Mesenchymal stem cell (in vitro differentiated cells and primary cell): ENCODE data around the gene KDM1A.

Source experiments
- DNase-seq: peaks from one replicate; pipeline ENCODE4 v3.0.0-alpha.2; 2013
- H2AFZ ChIP-seq: one replicate; pipeline ENCODE4 v1.6.1; 2013; ENCODE audit warnings: low read depth, mild to moderate bottlenecking, control low read depth, inconsistent platforms, low read length, moderate library complexity
- H2AK5ac ChIP-seq: 2 replicates; pipeline ENCODE4 v1.6.1; 2013; ENCODE audit warnings: low read length, moderate library complexity, mild to moderate bottlenecking, inconsistent platforms; ENCODE audit not compliant: severe bottlenecking
- H2BK120ac ChIP-seq: one replicate; pipeline ENCODE4 v1.6.1; 2013; ENCODE audit warnings: low read depth, mild to moderate bottlenecking, inconsistent platforms, low read length, moderate library complexity
- H2BK12ac ChIP-seq, 2 experiments: one replicate each; pipeline ENCODE4 v1.6.1; 2013; ENCODE audit warnings: inconsistent platforms in 2 of 2, low read length in 2 of 2, mild to moderate bottlenecking in 2 of 2, moderate library complexity in 2 of 2, control low read depth in 1 of 2
- H2BK15ac ChIP-seq: one replicate; pipeline ENCODE4 v1.6.1; 2013; ENCODE audit warnings: mild to moderate bottlenecking, low read depth, inconsistent platforms; ENCODE audit not compliant: poor library complexity, severe bottlenecking
- H2BK5ac ChIP-seq: 2 replicates; pipeline ENCODE4 v1.6.1; 2013; ENCODE audit warnings: low read depth, mild to moderate bottlenecking, low read length, control low read depth, inconsistent platforms; ENCODE audit not compliant: poor library complexity, severe bottlenecking
- H3K14ac ChIP-seq, 2 experiments: one replicate each; pipeline ENCODE4 v1.6.1; 2013; ENCODE audit warnings: inconsistent platforms in 2 of 2, low read length in 2 of 2, control low read depth in 1 of 2, mild to moderate bottlenecking in 1 of 2, moderate library complexity in 1 of 2
- H3K18ac ChIP-seq, 2 experiments: one replicate each; pipeline ENCODE4 v1.6.1; 2013; ENCODE audit warnings: inconsistent platforms in 2 of 2, low read length in 2 of 2, control low read depth in 1 of 2, low read depth in 1 of 2, mild to moderate bottlenecking in 1 of 2
- H3K23ac ChIP-seq, 2 experiments: one replicate each; pipeline ENCODE4 v1.6.1; 2013; ENCODE audit warnings: inconsistent platforms in 2 of 2, low read length in 2 of 2, mild to moderate bottlenecking in 2 of 2, moderate library complexity in 2 of 2, control low read depth in 1 of 2
- H3K27ac ChIP-seq: 2 replicates; pipeline ENCODE4 v1.5.1; 2013; ENCODE audit warnings: mild to moderate bottlenecking, moderate library complexity, low read length, control low read depth, inconsistent platforms; ENCODE audit not compliant: poor library complexity, severe bottlenecking
- H3K27me3 ChIP-seq, 2 experiments: 2 replicates each; pipeline versions ENCODE4 v1.6.1 to v1.7.0; 2013; ENCODE audit warnings: low read length in 2 of 2, mild to moderate bottlenecking in 2 of 2, moderate library complexity in 2 of 2, control low read depth in 1 of 2, inconsistent platforms in 1 of 2; ENCODE audit not compliant: control insufficient read depth in 1 of 2, insufficient read depth in 1 of 2
- H3K36me3 ChIP-seq, 2 experiments: 2 replicates each; pipeline versions ENCODE4 v1.6.1 to v1.7.0; 2013; ENCODE audit warnings: low read length in 2 of 2, control low read depth in 1 of 2, inconsistent platforms in 1 of 2, low read depth in 1 of 2, mild to moderate bottlenecking in 1 of 2; ENCODE audit not compliant: insufficient read depth in 2 of 2, control insufficient read depth in 1 of 2
- H3K4ac ChIP-seq, 2 experiments: one replicate each; pipeline ENCODE4 v1.6.1; 2013; ENCODE audit warnings: inconsistent platforms in 2 of 2, low read length in 2 of 2, mild to moderate bottlenecking in 2 of 2, moderate library complexity in 2 of 2, control low read depth in 1 of 2, low read depth in 1 of 2
- H3K4me1 ChIP-seq: 2 replicates; pipeline ENCODE4 v1.6.1; 2013; ENCODE audit warnings: low read depth, low read length, control low read depth; ENCODE audit not compliant: control insufficient read depth, insufficient read depth
- H3K4me2 ChIP-seq: 2 replicates; pipeline ENCODE4 v1.6.1; 2013; ENCODE audit warnings: low read length, mild to moderate bottlenecking, inconsistent platforms; ENCODE audit not compliant: poor library complexity, severe bottlenecking
- H3K4me3 ChIP-seq, 2 experiments: 2 replicates each; pipeline versions ENCODE4 v1.5.1 to v1.7.0; 2013; ENCODE audit warnings: low read length in 2 of 2, mild to moderate bottlenecking in 2 of 2, control low read depth in 1 of 2, low read depth in 1 of 2; ENCODE audit not compliant: insufficient read depth in 1 of 2
- H3K79me1 ChIP-seq: replicated peaks from 2 replicates; pipeline ENCODE4 v1.6.1; 2013; ENCODE audit warnings: mild to moderate bottlenecking, control low read depth, low read length, inconsistent platforms; ENCODE audit not compliant: poor library complexity, severe bottlenecking
- H3K9ac ChIP-seq: 2 replicates; pipeline ENCODE4 v1.7.0; 2013; ENCODE audit warnings: mild to moderate bottlenecking, low read length, moderate library complexity
- H3K9me3 ChIP-seq: 2 replicates; pipeline ENCODE4 v1.7.0; 2013; ENCODE audit warnings: mild to moderate bottlenecking, low read length; ENCODE audit not compliant: control insufficient read depth
- H4K8ac ChIP-seq: one replicate; pipeline ENCODE4 v1.6.1; 2013; ENCODE audit warnings: inconsistent platforms, mild to moderate bottlenecking, low read length, moderate library complexity
- H4K91ac ChIP-seq: one replicate; pipeline ENCODE4 v1.6.1; 2013; ENCODE audit warnings: mild to moderate bottlenecking, low read length, inconsistent platforms
- WGBS: methylation state at CpG from one replicate; pipeline ENCODE4 v1.1.7; 2013; ENCODE audit warnings: mixed read lengths; 5-methylcytosine and 5-hydroxymethylcytosine counted together

The KDM1A gene

DNA sequence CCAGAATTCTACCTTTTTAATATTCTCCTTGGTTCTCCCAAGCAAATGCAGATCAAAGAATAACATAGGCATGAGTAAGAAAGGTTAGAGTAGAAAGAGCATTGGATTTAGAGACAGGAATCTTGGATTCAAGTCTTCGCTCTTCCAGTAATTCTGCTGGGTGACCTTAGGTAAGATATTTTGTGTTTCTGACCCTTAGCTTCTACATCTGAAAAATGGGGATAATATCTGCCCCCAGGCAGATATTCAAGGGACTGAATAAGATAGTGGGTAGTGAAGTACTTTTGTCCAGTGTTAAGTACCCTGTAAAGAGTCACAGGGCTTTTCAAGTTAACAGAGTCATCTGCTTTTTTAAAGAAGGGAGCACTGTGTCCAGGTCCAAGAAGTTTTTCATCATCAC lies 70.8 kb downstream of the KDM1A start:
- Histone ChIP-seq H3K4me2 (no peak overlapping the region), H4K91ac (no peak overlapping the region), H3K4me3 (no peak overlapping the region), H2BK12ac (no peak overlapping the region), H3K23ac (no peak overlapping the region), H3K9ac (no peak overlapping the region), H3K36me3 (peaks cover 68 to 90% of the 10 kb centered on the region in 2 experiments), H3K18ac (no peak overlapping the region), H3K27me3 (no peaks in the 10 kb centered on the region), H3K27ac (no peak overlapping the region), H2AFZ (no peak overlapping the region), H3K4ac (no peak overlapping the region), H3K14ac (no peak overlapping the region), H3K9me3 (no peaks in the 10 kb centered on the region), H2BK5ac (no peak overlapping the region), H3K79me1 (peaks cover 51% of the 10 kb centered on the region), H2BK120ac (no peak overlapping the region), H2AK5ac (no peak overlapping the region), H2BK15ac (no peak overlapping the region), H3K4me1 (no peaks in the 10 kb centered on the region), H4K8ac (no peak overlapping the region)
- WGBS: 98% methylated on average over 1 of the region's 1 CpG
- DNase-seq: no peak

GRCh38 chr1:23091545-23091944 lies 72.3 kb downstream of the KDM1A start:
- no peak overlapping the region for H4K8ac ChIP-seq
- no peak overlapping the region for H3K23ac ChIP-seq
- H2AFZ ChIP-seq: no peak overlapping the region
- no peak overlapping the region for H2BK5ac ChIP-seq
- H3K9me3 ChIP-seq: no peaks in the 10 kb centered on the region
- no peak overlapping the region for H2BK120ac ChIP-seq
- H4K91ac ChIP-seq: no peak overlapping the region
- no peak overlapping the region for H2BK12ac ChIP-seq
- H3K4me3 ChIP-seq: no peak overlapping the region
- no peak overlapping the region for H3K18ac ChIP-seq
- H3K4me2 ChIP-seq: no peak overlapping the region
- 95% methylated on average over 7 of the region's 7 CpGs for WGBS
- H3K4ac ChIP-seq: no peak overlapping the region
- H3K79me1 ChIP-seq: peaks cover 46% of the 10 kb centered on the region
- H3K4me1 ChIP-seq: no peaks in the 10 kb centered on the region
- DNase-seq: no peak
- H3K9ac ChIP-seq: no peak overlapping the region
- H2AK5ac ChIP-seq: no peak overlapping the region
- H3K27ac ChIP-seq: no peak overlapping the region
- H3K14ac ChIP-seq: no peak overlapping the region
- no peaks in the 10 kb centered on the region for H3K27me3 ChIP-seq
- H3K36me3 ChIP-seq: peaks cover 56 to 75% of the 10 kb centered on the region in 2 experiments
- no peak overlapping the region for H2BK15ac ChIP-seq

DNA sequence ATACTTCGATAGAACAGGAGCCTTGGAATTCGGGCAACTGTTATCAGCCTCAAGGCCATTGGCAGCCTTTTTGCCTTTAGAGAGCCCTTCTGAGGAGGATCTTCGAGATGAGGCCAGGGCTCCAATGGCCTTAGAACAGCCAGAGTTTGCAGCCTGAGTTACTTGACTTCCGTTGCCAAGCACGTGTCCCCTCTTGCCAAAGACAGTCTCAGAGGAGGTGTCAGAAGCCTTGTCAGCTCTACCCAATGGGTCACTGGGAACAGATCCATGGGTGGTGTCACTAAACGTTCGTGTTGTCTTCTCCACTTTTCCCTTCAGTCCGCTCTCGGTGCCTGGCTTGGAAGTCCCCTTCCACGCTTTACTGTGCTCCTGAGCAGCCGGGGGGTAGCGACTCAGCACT lies 73.2 kb downstream of the KDM1A start:
- peaks cover 53 to 66% of the 10 kb centered on the region in 2 experiments for H3K36me3 ChIP-seq
- H3K14ac ChIP-seq: no peak overlapping the region
- H3K4me1 ChIP-seq: no peaks in the 10 kb centered on the region
- no peak overlapping the region for H2BK120ac ChIP-seq
- H3K18ac ChIP-seq: no peak overlapping the region
- no peak for DNase-seq
- H3K9me3 ChIP-seq: no peaks in the 10 kb centered on the region
- H4K91ac ChIP-seq: no peak overlapping the region
- no peak overlapping the region for H3K23ac ChIP-seq
- no peak overlapping the region for H2BK5ac ChIP-seq
- no peak overlapping the region for H2AK5ac ChIP-seq
- H2BK12ac ChIP-seq: no peak overlapping the region
- no peak overlapping the region for H3K4me3 ChIP-seq
- peaks cover 46% of the 10 kb centered on the region for H3K79me1 ChIP-seq
- 89% methylated on average over 12 of the region's 12 CpGs for WGBS
- no peak overlapping the region for H4K8ac ChIP-seq
- no peak overlapping the region for H3K9ac ChIP-seq
- H2AFZ ChIP-seq: no peak overlapping the region
- H3K27ac ChIP-seq: no peak overlapping the region
- no peak overlapping the region for H3K4ac ChIP-seq
- H3K27me3 ChIP-seq: no peaks in the 10 kb centered on the region
- no peak overlapping the region for H3K4me2 ChIP-seq
- H2BK15ac ChIP-seq: no peak overlapping the region

DNA sequence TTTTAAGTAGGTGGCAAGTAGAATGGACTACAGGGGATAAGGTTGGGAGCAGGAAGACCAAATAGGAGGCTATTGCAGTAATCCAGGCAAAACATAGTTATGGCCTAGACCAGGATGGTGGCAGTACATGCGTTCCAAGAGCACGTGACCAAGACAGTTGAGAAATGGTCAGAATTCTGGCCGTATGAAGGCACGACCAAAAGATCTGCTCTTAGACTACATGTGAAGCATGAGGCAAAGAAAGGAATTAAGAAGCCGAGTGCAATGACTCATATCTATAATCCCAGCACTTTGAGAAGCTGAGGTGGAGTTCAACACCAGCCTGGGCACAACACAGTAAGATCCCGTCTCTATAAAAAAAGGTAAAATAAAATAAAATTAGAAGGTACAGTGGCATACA lies 78.0 kb downstream of the KDM1A start:
- Histone ChIP-seq H3K4me2 (no peak overlapping the region), H3K36me3 (peaks cover 15 to 23% of the 10 kb centered on the region in 2 experiments), H3K18ac (no peak overlapping the region), H2AK5ac (no peak overlapping the region), H4K8ac (no peak overlapping the region), H3K9ac (no peak overlapping the region), H4K91ac (no peak overlapping the region), H3K23ac (no peak overlapping the region), H2BK15ac (no peak overlapping the region), H2BK120ac (no peak overlapping the region), H3K4me1 (peaks cover 5% of the 10 kb centered on the region), H2BK12ac (no peak overlapping the region), H3K79me1 (peaks cover 25% of the 10 kb centered on the region), H3K14ac (no peak overlapping the region), H2AFZ (no peak overlapping the region), H3K4me3 (no peak overlapping the region), H3K27me3 (no peaks in the 10 kb centered on the region), H2BK5ac (no peak overlapping the region), H3K4ac (no peak overlapping the region), H3K9me3 (no peaks in the 10 kb centered on the region), H3K27ac (no peak overlapping the region)
- DNase-seq: peak; percentile 39
- WGBS: 83% methylated on average over 4 of the region's 6 CpGs
